Inferior parietal cortex (tissue), 1 donor: Measurements from ENCODE around the gene ARL14EP.

ENCODE experiments used
- DNase-seq: peaks from one replicate; pipeline ENCODE4 v3.0.0-alpha.2; 2016; ENCODE audit errors: extremely low spot score

ARL14EP gene

DNA sequence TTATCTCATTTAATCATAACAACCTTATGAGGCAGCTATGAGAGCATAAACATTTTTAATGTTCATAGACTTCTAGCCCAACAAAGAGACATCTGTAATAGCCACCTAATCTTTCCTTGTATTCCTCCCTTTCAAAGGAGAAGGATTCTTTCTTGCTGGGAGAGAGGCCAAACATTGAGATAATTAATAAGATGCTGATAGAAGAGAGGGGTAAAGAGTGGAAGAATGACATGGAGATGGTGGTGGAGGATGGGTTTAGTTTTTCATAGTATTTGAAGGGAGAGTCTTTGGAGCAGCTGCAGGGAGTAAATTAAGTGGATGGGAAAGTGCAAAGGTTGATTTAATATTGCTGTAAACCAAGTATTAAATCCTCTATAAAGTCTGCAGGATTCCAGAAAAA, 57.9 kb downstream of the ARL14EP start:
- no peak for DNase-seq

DNA sequence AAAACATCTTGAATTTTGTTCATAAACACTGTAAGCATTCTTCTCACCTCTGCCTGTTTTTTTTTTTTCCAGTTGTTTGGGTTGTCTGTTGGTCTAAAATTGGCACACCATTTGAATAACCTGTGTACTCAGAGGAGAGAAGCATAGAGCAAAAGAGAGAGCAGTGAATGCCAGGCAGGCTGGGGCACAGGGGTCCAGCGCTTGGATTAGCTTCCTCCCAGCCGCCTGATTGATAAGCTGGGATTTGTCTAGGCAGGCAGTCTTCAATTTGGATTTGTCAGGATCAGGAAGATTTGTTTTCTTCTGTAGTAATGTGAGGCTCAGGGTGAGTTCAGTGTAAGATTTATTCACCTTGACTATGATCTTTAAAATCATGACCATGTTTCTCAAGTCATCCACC, 59.0 kb downstream of the ARL14EP start:
- no peak for DNase-seq
